HG03521 (cell line): Measurements from ENCODE around the gene PARP8.

Experiments used
- ATAC-seq: cut with Tn5 transposase; IDR thresholded peaks from one replicate; pipeline ENCODE4 v1.9.1; 2021; ENCODE audit warnings: mild to moderate bottlenecking, moderate library complexity; ENCODE audit not compliant: unreplicated experiment

The PARP8 gene

DNA sequence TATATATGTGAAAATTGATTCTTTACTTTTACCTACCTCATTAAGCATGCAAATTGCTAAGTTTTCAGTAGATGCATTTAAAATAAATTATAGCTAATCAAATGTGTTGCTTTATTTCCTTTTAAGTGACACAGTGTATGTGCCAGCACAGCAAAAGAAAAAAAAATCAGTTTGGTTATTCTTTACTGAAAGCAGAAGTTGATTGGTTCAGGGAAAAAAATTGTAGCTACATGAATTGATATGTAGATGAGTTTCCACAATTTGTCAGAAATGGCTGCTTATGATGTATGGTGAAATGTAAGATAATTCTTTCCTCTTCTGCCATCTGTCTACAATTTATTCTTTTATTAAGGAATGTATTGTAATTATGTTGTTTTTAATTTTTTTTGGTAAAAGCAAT is 57.8 kb downstream of the PARP8 start:
- no peak for ATAC-seq

DNA sequence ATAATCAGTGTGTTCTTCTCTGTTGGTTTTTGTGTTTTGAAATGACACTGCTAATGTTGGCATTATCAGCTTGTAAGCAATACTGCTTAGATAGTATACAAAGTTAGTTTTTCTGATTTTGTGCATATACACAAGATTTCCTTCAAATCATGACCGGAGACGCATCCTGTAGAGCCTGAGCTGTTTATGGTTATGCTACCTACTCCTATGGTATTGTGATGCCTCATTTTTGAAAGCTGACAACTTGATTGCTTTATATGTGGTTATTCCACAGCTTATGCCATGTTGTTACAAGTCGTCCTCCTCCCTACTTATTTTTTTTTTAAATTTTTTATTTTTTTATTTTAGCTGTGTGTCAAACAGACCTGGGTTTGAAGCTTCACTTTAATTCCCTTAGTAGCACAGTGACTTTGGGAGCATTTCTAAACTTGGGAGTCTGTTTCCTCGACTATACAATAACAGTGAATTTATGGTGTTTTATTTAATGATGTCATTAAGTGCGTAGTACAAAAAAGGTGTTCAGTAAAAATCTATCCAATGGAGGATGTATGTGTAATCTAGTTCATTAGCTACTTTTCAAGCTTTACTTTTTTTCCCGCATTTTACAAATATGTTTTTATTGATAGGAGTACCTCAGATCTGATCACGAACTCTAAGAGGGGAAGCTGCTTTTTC is 59.5 kb downstream of the PARP8 start:
- ATAC-seq = no peak

DNA sequence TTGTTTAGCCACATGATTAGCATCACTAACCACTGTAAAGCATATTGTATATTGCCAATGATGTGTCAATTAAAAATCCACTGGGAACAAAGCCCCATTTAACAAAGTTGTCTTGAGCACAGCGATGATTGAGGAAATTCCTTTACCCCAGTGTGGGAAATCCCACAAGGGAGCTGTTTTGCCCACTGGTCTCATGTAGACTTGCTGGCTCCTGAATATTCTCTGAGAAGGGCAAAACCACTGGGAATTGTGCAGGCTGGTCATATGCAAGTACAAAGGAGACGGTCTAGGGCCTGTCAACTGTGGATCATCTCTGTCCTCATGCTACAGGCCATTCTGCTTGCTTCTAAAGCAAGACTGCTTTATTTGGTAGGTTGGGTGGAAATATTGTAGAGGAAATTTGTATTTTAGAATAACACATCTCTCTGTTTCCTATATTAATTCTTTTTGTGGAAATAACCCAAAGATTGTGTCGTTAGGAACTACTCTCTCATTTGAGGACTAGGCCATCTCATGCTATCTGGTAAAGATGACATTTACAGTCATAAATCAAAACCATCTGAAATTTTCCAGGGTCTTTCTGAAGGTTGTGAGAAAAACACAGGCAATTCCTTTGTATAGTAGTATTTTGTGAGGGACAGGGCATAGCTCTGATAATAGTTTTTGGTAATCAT is 60.2 kb downstream of the PARP8 start:
- no peak for ATAC-seq

DNA sequence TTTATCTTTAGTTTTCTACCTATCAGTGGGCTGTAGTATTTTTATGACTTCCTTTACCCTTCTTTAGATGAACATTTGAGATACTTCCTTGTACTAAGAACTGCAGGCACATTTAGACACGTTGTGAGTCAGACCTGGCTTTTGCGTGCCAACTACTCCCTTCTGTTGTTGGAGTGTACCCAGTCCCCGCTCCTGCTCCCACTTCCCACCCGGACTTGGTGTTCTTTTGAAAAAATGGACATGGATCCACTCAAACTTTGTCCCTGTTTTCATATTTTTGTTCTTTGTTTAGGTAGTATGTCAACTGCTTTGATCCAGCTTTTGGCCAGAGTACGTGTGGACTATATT is 60.7 kb downstream of the PARP8 start:
- no peak for ATAC-seq

DNA sequence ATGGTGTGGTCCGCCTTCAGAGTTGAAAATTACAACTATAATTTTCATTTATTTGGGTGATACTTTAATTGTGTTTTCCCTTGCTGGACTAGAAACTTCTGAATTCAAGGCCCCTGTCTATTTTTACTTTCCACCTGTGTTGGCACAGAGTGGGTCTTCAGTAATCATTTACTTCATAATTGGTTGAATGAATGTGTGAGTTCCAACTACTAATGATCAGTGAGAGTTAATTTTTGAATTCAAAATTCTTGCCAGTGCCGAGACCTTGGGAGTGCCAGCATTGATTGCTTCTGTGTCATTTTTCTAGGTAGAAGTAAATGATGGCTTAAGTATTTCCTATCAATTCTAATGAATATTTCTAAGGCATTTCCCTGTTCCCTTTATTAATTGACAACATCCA is 61.4 kb downstream of the PARP8 start:
- no peak for ATAC-seq

DNA sequence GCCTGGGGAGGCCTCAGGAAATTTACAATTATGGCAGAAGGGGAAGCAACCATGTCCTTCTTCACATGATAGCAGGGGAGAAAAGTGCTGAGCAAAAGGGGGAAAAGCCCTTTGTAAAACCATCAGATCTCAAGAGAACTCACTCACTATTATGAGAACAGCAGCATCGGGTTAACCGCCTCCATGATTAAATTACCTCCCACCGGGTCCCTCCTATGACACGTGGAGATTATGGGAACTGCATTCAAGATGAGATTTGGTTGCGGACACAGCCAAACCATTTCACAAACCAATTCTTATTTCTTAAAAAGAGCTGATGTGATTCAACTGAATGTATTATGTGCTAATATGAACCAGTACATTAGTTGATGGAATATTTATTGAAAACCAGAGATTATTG is 63.9 kb downstream of the PARP8 start:
- ATAC-seq = no peak

DNA sequence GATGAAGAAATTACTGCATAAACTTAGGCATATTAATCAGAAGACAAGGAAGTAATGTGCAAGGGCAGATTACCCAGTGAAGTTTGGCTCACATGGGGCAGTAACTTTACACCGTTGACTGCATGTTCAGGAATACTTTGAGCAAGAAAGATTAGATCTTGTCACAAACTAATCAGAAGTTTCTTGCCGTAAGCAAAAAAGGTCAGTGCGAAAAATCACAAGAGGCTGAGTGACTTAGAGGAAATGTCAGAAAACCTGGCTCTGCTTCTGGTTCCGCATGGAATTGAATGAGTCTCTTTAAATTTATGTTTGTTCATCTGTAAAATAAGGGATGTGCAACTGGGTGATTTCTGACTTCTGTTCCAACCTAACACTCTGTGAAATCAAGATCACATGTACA is 64.4 kb downstream of the PARP8 start:
- no peak for ATAC-seq

DNA sequence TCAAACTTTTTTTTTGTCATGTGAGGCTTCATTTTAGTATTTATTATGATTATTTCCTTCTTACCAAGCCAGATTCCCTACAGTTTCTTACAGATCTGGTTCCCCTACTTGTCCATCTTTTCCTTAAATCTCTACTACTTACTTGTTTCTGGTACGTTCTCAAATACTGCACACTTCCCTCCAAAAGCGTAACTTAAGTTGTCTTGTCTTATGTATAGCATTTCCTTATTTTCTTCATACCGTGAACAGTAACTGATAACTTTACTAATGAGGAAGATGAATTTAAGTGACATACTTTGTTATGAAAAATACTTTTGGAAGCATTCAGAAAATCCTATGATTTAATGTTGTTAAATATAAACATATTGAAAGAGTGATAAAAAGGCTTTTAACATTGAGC is 67.3 kb downstream of the PARP8 start:
- ATAC-seq = no peak

DNA sequence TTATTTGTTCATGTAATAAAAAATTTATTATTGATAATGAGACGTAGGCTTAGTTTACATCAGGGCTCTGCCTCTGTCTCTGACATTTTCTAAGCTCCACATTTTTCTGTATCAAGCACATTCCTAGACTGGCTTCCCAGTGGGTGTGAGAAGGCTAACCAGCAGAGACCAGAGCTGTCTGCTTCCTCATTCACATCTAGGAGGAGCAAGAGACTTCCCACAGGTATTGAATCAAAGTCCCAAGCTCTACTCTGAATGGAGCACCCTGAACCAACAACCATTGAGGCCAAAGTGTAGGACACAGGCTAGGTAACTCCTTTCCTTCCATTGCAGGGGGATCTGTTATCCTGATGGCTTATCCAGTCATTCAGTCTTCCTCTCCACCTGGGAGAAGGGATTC is 72.4 kb downstream of the PARP8 start:
- no peak for ATAC-seq

DNA sequence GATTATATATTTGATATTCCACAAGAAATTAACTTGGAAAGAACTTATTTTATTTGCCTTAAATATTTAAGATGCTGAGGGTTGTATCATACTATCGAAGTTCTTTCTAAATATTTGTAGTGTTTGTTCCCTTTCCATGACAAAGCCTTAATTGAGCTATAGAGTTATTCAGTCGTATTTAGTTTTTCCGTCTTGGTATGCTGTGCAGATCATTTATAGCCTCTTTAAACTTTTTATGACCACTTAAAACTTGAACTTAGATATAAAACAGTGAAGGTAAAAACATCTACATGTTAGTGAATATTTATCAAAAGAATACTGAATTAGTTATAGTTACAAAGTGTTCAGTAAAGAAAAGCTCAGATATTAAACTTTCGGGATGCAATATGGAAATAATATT is 74.4 kb downstream of the PARP8 start:
- ATAC-seq = no peak

DNA sequence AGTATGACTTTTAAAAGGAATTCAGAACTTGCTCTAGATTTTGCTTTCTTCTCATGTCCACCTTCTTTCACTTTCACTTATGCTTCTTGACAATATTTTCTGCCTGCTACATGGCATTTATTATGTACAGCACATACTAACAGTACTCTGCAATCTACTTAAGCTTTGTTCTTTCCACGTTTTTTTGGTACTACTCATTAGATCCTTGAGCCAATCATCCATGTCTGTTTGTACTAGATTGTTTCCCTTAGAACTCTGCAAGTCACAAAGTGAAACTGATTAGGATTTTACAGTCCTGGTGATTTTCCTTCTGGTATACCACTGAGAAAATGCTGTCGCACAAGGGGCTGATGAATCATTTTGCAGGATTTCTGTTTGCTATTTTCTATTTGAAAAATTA is 78.3 kb downstream of the PARP8 start:
- peak; percentile 42 for ATAC-seq

DNA sequence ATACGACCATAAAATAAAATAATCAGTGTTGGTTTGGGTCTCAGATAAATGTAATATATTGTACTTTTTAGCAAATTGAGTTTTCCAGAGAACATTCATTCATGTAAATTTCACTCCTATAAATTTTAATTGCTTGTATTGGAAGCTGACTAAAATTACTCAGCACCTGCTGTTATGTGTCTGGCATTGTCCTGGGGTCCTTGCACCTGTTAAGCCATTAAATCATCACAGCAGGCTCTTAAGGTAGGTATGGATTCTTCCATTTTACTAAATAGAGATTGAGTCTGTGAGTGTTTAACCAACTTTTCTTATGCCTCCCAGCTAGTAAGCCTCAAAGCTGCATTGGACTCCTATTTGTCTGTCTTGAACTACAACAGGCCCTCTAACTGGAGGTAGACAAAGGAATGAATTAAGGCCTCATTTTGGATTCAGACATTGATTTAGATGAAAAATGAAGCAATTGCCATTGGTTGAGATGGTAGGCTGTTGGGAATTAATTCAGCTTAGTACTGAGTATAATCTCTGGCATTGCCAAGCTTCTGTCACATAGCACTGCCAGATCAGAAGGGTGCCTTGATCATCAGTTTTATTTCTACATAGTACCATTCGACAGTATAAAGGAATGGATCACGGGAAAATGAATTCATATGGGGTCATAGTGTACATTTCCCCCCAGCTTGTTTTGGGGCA is 78.9 kb downstream of the PARP8 start:
- peak; percentile 19 for ATAC-seq

DNA sequence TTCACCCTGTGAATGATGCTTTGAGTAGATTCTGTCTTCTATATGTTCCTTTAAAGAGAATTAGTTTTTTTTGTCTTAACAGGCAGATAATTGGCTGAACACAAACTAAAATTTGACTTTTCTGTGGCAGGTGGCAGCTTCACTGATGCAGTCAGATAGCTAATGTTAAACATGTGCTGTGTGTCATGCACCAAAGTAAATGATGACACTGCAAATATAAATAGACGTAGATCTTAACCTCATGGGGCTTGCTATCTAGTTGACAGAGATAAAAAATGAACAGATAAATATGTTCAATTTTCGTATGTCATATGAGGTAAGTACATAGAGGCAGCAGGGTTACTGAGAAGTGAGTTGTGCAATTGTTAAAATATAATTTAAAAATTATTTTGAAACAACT is 82.7 kb downstream of the PARP8 start:
- no peak for ATAC-seq

DNA sequence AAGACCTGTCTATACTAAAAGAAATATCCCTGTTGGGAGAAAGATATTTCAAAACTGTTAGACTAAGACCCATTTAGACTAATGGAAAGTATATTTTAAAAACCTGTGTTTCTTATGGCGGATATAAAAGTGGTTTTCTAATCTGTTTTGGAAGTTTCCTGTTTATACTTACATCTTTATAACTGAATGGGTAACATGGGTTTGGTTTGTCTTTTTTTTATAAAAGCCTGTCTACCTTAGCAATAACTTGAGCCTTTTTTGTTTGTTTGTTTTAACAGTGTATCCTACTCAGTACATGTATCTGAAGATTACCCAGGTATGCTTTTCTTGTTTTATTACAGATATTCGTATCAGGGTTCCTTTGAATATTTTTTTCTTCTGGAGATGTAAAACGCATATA is 83.4 kb downstream of the PARP8 start:
- no peak for ATAC-seq

DNA sequence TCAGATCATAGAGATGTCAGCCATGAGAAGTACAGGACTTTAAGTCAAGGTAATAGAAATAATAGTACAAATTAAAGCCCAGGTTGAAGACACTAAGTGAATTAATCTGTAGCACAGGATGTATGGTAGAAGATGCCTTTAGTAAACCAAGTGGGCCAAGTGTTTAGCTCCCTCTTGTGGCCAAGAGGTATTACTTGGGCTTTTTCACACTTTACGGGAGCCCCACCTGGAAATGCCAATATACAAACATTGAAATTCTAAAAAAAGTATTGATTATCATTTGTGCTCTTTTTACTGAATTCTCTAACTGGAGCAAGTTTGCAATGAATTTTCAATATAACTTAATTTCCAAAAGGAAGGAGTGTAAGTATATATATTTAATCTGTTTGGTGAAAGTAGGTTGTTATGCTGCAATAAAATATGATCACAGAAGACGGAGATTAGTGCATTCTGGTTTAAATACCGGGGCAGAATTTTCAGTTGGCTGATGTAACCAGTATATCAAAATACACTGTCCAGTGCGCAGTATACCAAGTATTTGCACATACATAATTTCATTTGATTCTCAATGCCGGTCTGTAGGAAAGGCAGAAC is 84.7 kb downstream of the PARP8 start:
- ATAC-seq = peak; percentile 92

DNA sequence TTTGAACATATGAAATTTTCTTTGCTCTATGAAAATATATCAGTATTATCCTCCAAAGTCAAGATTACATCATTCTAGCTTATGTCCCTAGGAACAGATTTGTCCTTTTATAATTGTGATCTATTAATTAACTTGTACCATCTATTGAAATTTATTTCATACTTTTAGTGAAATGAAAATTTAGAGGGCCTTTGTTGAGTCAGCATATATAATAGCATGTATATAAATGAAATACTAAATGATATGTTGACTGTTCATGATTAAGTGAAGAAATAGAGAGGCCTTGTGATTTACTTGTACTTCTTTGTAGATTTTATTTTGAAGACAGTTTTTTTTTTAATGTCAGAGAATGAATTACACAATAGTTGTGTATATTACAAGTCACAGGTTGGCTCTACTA is 86.4 kb downstream of the PARP8 start:
- no peak for ATAC-seq

DNA sequence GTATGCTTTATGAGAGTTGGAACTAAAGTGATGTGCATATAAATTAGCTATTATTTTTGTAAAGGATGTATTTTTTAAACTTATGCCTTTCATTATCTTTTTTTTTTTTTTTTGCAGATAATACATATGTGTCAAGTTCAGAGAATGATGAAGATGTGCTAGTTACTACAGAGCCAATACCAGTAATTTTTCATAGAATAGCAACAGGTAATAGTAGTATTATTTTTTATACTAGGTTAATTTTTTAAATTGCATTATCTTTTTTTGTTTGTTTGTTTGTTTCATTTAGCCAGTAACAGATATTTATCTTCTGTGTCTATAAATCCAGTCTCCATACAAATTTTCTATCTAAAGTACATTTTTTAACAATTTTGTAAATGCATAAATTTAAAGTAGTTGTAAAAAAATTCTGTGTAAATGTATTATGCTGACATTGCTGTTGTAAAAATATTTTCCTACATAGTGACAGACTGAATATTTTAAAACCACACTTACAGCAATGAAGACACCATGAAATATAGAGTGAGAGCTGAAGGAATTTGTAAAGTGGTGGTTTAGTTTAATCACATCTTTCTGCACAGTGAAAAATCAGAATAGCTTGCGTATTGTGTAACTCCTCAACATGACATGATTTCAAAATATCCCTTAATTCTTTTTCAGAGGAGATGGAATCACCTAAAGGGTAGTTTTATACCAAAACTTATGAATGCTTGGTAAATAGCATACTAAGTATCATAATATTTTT is 93.3 kb downstream of the PARP8 start:
- ATAC-seq = no peak

DNA sequence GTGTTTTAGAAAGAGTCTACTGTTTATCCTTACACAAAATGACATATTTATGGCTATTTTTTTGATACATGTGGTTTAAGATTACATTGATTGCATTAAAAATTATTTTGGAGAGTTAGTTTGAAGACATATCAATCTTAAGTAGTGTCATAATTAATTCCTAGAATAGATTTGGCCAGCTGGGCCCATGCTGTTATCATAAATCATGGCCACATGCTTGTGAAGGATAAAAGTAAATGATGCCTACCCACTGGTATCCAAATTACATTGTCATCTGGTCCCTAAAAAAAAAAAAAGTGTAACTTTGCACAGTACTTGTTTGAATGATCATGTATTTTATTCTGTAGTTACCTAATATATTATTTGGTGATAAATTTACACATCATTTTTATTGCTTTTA is 96.9 kb downstream of the PARP8 start:
- ATAC-seq = no peak

DNA sequence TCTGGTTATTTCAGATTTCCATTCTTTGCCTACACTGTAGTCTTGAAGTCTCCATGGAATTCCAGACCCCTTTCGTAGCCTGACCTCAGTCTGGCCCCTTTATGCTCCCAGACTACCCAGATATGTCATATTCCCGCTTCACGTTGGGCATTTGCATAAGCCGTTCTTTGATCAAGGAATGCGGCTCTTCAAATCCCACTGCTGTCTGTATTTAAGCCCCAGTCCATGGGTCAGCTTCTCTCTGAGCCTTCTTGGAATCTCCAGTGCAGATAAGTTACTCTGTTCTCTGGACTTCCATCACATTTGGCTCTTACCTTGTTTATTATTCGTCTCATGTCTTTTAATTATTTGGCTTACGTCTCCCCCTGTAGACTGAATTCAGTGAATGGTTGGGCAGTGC is 97.4 kb downstream of the PARP8 start:
- no peak for ATAC-seq

DNA sequence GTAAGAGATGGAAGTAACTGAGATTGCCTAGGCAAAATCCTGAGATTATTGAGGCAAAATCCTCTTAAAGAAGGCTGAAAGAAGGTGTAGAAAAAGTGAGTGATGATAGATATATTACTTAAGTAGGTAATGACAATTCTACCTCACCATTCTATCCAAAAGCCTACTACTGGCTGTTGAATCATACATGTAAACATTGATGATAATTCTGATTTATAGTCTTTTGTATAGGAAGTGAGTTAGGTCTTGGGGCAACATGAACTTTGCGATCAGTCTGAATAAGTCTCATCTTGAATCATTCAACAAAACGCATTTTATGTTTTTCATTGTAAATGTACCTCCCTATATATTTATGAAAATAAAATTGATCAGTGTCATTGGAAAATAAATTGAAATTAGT is 99.6 kb downstream of the PARP8 start:
- no peak for ATAC-seq

DNA sequence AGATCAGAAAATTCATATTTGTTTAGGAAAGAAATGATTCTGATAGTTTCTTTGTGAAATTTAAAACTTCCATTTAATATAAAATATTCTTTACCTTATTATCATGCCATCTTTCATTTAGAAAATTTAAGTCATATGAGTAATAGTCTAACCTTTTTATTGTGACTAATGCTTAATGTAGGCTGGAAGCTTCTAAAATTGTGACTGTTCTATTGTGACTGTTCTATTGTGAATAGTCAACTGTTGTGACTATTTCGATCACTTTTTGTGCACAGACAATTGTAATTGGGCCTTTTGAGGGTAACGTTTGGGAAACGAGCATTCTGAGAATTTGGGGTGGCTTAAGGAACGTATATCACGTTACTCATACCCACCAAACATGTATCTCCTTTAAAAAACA is 100.0 kb downstream of the PARP8 start:
- no peak for ATAC-seq
